Adrenal gland (tissue), 5 donors: ENCODE measurements around the gene HMBS.

ENCODE experiments used
- POLR2A ChIP-seq, 2 donors: fragments of 450-650 bp; IDR thresholded peaks; one replicate each; pipeline ENCODE4 v1.6.1; 2017; ENCODE audit warnings: antibody characterized with exemption in 2 of 2, mild to moderate bottlenecking in 2 of 2, moderate library complexity in 1 of 2
- TF ChIP-seq, protein P1 (sequence below), 6 experiments: fragments of 450-650 bp in 4 of 6; fragments of 200-600 bp in 2 of 6; sonication (generic) in 1 of 6; IDR thresholded peaks; 1 replicate in 5 of 6; 2 replicates in 1 of 6; pipeline versions ENCODE4 v1.5.1 to v1.8.0; 2016 to 2021; ENCODE audit warnings: antibody characterized with exemption in 6 of 6, mild to moderate bottlenecking in 2 of 6, moderate library complexity in 1 of 6
- donor health status: DM: no; HTN: no; CAD: no.

- no peak for TF ChIP-seq POLR2A (IDR thresholded peaks at IDR 0.05)
- TF ChIP-seq, protein P1, sequence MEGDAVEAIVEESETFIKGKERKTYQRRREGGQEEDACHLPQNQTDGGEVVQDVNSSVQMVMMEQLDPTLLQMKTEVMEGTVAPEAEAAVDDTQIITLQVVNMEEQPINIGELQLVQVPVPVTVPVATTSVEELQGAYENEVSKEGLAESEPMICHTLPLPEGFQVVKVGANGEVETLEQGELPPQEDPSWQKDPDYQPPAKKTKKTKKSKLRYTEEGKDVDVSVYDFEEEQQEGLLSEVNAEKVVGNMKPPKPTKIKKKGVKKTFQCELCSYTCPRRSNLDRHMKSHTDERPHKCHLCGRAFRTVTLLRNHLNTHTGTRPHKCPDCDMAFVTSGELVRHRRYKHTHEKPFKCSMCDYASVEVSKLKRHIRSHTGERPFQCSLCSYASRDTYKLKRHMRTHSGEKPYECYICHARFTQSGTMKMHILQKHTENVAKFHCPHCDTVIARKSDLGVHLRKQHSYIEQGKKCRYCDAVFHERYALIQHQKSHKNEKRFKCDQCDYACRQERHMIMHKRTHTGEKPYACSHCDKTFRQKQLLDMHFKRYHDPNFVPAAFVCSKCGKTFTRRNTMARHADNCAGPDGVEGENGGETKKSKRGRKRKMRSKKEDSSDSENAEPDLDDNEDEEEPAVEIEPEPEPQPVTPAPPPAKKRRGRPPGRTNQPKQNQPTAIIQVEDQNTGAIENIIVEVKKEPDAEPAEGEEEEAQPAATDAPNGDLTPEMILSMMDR (IDR thresholded peaks at IDR 0.05) = no peak
Measured at GRCh38 chr11:119126675-119127268, 42.1 kb downstream of the HMBS start.
